ENCODE data around the gene SYF2.
"Not testable (repeated sequence)": the region's sequence is repeated elsewhere in the genome, so short reads cannot be mapped to it uniquely, and the experiment has no call there.

Gene SYF2

GRCh38 chr1:25246600-25247023 lies 14.3 kb upstream of the SYF2 start:
- no peak for DNase-seq (ENCODE audit: low read depth)

- DNase-seq (ENCODE audit: low read depth), result no peak
Measured at GRCh38 chr1:25245809-25246599, 13.7 kb upstream of the SYF2 start.

GRCh38 chr1:25245393-25245792 lies 13.1 kb upstream of the SYF2 start:
- DNase-seq (ENCODE audit: low read depth), result no peak

- DNase-seq (ENCODE audit: low read depth), result no peak
Measured at GRCh38 chr1:25243907-25244306, 11.6 kb upstream of the SYF2 start.

GRCh38 chr1:25239681-25240541 lies 7.6 kb upstream of the SYF2 start:
- no peak for DNase-seq (ENCODE audit: low read depth)

GRCh38 chr1:25238046-25238445 lies 5.7 kb upstream of the SYF2 start:
- no peak for DNase-seq (ENCODE audit: low read depth)

GRCh38 chr1:25236261-25236660 lies 4.0 kb upstream of the SYF2 start:
- DNase-seq (ENCODE audit: low read depth), result not testable (repeated sequence)

- DNase-seq (ENCODE audit: low read depth), result not testable (repeated sequence)
Measured at GRCh38 chr1:25235411-25235810, 3.1 kb upstream of the SYF2 start.

- peak; percentile 59 for DNase-seq (ENCODE audit: low read depth)
Measured at GRCh38 chr1:25232866-25233784, 823 bp upstream of the SYF2 start.

- no peak for DNase-seq (ENCODE audit: low read depth)
Measured at GRCh38 chr1:25223471-25223870, 8.8 kb downstream of the SYF2 start.

GRCh38 chr1:25222606-25223005 lies 9.7 kb downstream of the SYF2 start:
- DNase-seq (ENCODE audit: low read depth), result no peak

GRCh38 chr1:25220666-25221065 lies 11.6 kb downstream of the SYF2 start:
- no peak for DNase-seq (ENCODE audit: low read depth)

- no peak for DNase-seq (ENCODE audit: low read depth)
Measured at GRCh38 chr1:25219661-25220251, 12.5 kb downstream of the SYF2 start.

- DNase-seq (ENCODE audit: low read depth), result no peak
Measured at GRCh38 chr1:25217598-25218232, 14.6 kb downstream of the SYF2 start.

- no peak for DNase-seq (ENCODE audit: low read depth)
Measured at GRCh38 chr1:25217015-25217414, 15.3 kb downstream of the SYF2 start.

GRCh38 chr1:25216123-25216522 lies 16.2 kb downstream of the SYF2 start:
- DNase-seq (ENCODE audit: low read depth), result no peak

GRCh38 chr1:25212725-25213124 lies 19.6 kb downstream of the SYF2 start:
- DNase-seq (ENCODE audit: low read depth), result no peak

- DNase-seq (ENCODE audit: low read depth), result no peak
Measured at GRCh38 chr1:25210728-25211127, 21.6 kb downstream of the SYF2 start.

- no peak for DNase-seq (ENCODE audit: low read depth)
Measured at GRCh38 chr1:25209516-25209915, 22.8 kb downstream of the SYF2 start.

- no peak for DNase-seq (ENCODE audit: low read depth)
Measured at GRCh38 chr1:25208561-25209222, 23.6 kb downstream of the SYF2 start.

GRCh38 chr1:25208092-25208491 lies 24.2 kb downstream of the SYF2 start:
- DNase-seq (ENCODE audit: low read depth), result no peak
